GM23248 (cell line): Measurements from ENCODE around the gene NT5E.

ENCODE experiments used
- EZH2 ChIP-seq: fragments of 200-600 bp; sonication (generic); IDR thresholded peaks from 2 replicates; pipeline ENCODE4 v1.6.1; 2018; ENCODE audit warnings: antibody characterized with exemption, mild to moderate bottlenecking; ENCODE audit not compliant: insufficient read depth, poor library complexity, severe bottlenecking
- EZH2phosphoT487 ChIP-seq: fragments of 200-600 bp; sonication (generic); IDR thresholded peaks from 2 replicates; pipeline ENCODE4 v1.6.1; 2018; ENCODE audit warnings: antibody characterized with exemption, moderate library complexity, mild to moderate bottlenecking, low read depth; ENCODE audit not compliant: insufficient read depth

GRCh38 chr6:85455471-85456026 is 5.7 kb downstream of the NT5E start:
- TF ChIP-seq EZH2 (no peak), EZH2phosphoT487 (no peak)
